ENCODE measurements around the gene SRP9.

DNA sequence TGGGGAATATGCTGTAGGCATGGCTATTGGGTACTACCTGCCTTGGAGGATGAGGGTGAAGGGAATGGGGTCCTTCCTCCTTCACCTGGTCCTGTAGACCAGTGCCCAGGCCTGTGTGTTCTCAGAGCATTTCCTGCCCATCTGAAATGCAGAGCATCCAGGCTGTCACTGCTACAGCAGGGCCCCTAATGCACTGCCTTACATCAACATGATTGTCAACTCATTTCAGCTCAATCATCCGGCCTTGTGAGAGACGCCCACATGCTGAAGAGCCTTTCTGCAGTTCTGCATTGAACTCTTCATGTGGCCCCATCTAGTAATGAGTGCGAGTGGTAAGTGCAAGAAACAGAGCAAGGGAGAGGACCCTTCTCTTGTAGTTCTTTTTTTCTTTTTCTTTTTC is 39.8 kb upstream of the SRP9 start:
- TF ChIP-seq CTCF (IDR thresholded peaks at IDR 0.05) (no peak), POLR2A (IDR thresholded peaks at IDR 0.05) (no peak)
